HPDE6-E6E7 (cell line): ENCODE results near the gene SELE.

Experiments used
- DNase-seq: peaks from one replicate; pipeline ENCODE4 v3.0.0; 2011; ENCODE audit warnings: missing footprints; ENCODE audit errors: extremely low spot score

Gene SELE

GRCh38 chr1:169733924-169734323, at the start of gene SELE:
SELE (minus strand) TSS chr1:169734079; CDS start chr1:169733612, 467 bp downstream.
- no peak for DNase-seq

- DNase-seq, result no peak
Measured at GRCh38 chr1:169782596-169782995, 48.7 kb upstream of the SELE start.

GRCh38 chr1:169779970-169780369, 46.1 kb upstream of the SELE start:
- DNase-seq, result no peak

- no peak for DNase-seq
Measured at GRCh38 chr1:169779150-169779549, 45.3 kb upstream of the SELE start.

- no peak for DNase-seq
Measured at GRCh38 chr1:169776440-169776839, 42.6 kb upstream of the SELE start.

GRCh38 chr1:169768161-169768560, 34.3 kb upstream of the SELE start:
- no peak for DNase-seq

- DNase-seq, result no peak
Measured at GRCh38 chr1:169765580-169766331, 31.9 kb upstream of the SELE start.

- DNase-seq, result no peak
Measured at GRCh38 chr1:169764919-169765318, 31.0 kb upstream of the SELE start.

- DNase-seq, result no peak
Measured at GRCh38 chr1:169762699-169763098, 28.8 kb upstream of the SELE start.

GRCh38 chr1:169759038-169759437, 25.2 kb upstream of the SELE start:
- no peak for DNase-seq

GRCh38 chr1:169753549-169753948, 19.7 kb upstream of the SELE start:
- DNase-seq, result no peak

- no peak for DNase-seq
Measured at GRCh38 chr1:169750041-169750440, 16.2 kb upstream of the SELE start.

GRCh38 chr1:169746550-169746949, 12.7 kb upstream of the SELE start:
- no peak for DNase-seq

GRCh38 chr1:169745015-169745861, 11.4 kb upstream of the SELE start:
- no peak for DNase-seq

- no peak for DNase-seq
Measured at GRCh38 chr1:169741666-169742394, 8.0 kb upstream of the SELE start.

- no peak for DNase-seq
Measured at GRCh38 chr1:169739980-169740379, 6.1 kb upstream of the SELE start.

GRCh38 chr1:169731446-169731845, 2.4 kb downstream of the SELE start:
- no peak for DNase-seq

- no peak for DNase-seq
Measured at GRCh38 chr1:169729991-169730390, 3.9 kb downstream of the SELE start.

GRCh38 chr1:169727307-169727706, 6.6 kb downstream of the SELE start:
- DNase-seq, result no peak

- no peak for DNase-seq
Measured at GRCh38 chr1:169726851-169727250, 7.0 kb downstream of the SELE start.

GRCh38 chr1:169725930-169726329, 7.9 kb downstream of the SELE start:
- no peak for DNase-seq

GRCh38 chr1:169724168-169724567, 9.7 kb downstream of the SELE start:
- DNase-seq, result no peak
